ENCODE results near the gene PGS1. TPM values are rescaled to one million over a fixed set of nuclear protein-coding genes. Genes with fewer than 3 reads are reported as not detected.

PGS1 gene
- total RNA-seq, 4 donors from 2014 or later = 24.1 to 53.0 (median 38.8) TPM

- WGBS, 2 donors (ENCODE audit: low coverage in 1 of 2) = 0 to 60% methylated on average over 1 to 7 of the region's 25 CpGs
- no peak for ATAC-seq
- Histone ChIP-seq H3K4me3 (peak overlapping the region; percentile 49 to 57), H3K27me3 (no peaks in the 10 kb centered on the region), H3K27ac (peak overlapping the region; percentile 2 to 96 (median 90)), H3K4me1 (peaks cover 10 to 75% (median 38%) of the 10 kb centered on the region in 3 donors), H3K36me3 (peaks cover 0 to 26% of the 10 kb centered on the region in 2 donors), H3K9me3 (no peaks in the 10 kb centered on the region)
- TF ChIP-seq POLR2AphosphoS5 (IDR thresholded peaks at IDR 0.05) (peak; percentile 34), POLR2A (IDR thresholded peaks at IDR 0.05) (no peak)
These were observed 20.5 kb upstream of the PGS1 start for GRCh38 chr17:78357672-78358537.

DNA sequence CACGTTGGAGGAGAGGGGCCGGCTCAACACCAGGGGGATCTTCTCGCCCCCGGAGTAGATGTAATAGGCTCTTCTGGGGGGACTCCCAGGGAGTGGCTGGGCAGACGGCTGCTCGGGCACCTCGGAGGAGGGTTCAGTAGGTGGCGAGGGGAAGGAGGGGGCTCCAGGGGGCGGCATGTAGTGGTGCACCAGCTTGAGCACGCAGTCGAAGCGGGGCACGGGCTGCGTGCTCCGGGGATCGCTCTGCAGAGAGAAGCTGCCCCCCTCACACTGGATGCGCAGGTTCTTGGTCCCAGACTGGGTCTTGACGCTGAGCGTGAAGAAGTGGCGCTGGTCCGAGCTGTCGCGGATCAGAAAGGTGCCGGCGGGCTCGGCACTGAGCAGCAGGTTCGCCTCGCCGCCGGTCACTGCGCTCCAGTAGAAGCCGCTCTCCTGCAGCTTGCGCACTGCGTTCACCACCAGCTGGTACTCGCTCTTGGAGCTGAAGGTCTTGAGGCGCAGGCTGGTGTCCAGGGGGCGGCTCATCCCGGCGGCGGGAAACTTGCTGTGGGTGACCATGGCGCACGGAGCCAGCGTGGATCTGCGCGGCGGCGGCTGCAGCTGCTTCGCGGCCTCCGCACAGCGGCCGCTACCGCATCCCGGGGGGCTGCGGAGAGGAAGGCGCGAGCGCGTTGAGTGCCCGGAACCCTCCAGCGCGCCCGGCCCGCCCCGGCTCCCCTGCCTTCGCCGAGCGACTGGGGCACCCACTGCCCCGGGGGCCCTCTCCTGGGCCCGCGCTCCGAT, 19.7 kb upstream of the PGS1 start:
- TF ChIP-seq POLR2A (IDR thresholded peaks at IDR 0.05) = peak in 1 of 2 donors; percentile 28
- no peak for TF ChIP-seq EP300 (IDR thresholded peaks at IDR 0.05)
- peak; percentile 47 for TF ChIP-seq POLR2AphosphoS5 (IDR thresholded peaks at IDR 0.05)
- no CpG with 5 or more reads among the region's 72 CpGs for WGBS, 2 donors (ENCODE audit: low coverage in 1 of 2)
- peaks cover 8 to 67% (median 33%) of the 10 kb centered on the region in 3 donors for H3K4me1 ChIP-seq
- no peak for ATAC-seq
- H3K27ac ChIP-seq = peak overlapping the region; percentile 86 to 96 (median 90)
- no peaks in the 10 kb centered on the region for H3K9me3 ChIP-seq
- H3K27me3 ChIP-seq = no peaks in the 10 kb centered on the region
- H3K4me3 ChIP-seq = peak overlapping the region; percentile 49 to 57
- H3K36me3 ChIP-seq = peaks cover 0 to 26% of the 10 kb centered on the region in 2 donors

GRCh38 chr17:78359321-78359996, 19.0 kb upstream of the PGS1 start:
- Histone ChIP-seq H3K36me3 (peaks cover 0 to 26% of the 10 kb centered on the region in 2 donors), H3K4me3 (peak overlapping the region; percentile 49 to 57), H3K4me1 (peaks cover 8 to 59% (median 29%) of the 10 kb centered on the region in 3 donors), H3K27ac (peak overlapping the region; percentile 86 to 96 (median 90)), H3K9me3 (no peaks in the 10 kb centered on the region), H3K27me3 (no peaks in the 10 kb centered on the region)
- ATAC-seq = peak; percentile 4
- WGBS, 2 donors (ENCODE audit: low coverage in 1 of 2) = 10% methylated on average over 2 of the region's 70 CpGs; no CpG with 5 or more reads in 1 of the 2 donors
- no peak for TF ChIP-seq EP300 (IDR thresholded peaks at IDR 0.05)
- no peak for TF ChIP-seq POLR2A (IDR thresholded peaks at IDR 0.05)
- TF ChIP-seq, protein P1, sequence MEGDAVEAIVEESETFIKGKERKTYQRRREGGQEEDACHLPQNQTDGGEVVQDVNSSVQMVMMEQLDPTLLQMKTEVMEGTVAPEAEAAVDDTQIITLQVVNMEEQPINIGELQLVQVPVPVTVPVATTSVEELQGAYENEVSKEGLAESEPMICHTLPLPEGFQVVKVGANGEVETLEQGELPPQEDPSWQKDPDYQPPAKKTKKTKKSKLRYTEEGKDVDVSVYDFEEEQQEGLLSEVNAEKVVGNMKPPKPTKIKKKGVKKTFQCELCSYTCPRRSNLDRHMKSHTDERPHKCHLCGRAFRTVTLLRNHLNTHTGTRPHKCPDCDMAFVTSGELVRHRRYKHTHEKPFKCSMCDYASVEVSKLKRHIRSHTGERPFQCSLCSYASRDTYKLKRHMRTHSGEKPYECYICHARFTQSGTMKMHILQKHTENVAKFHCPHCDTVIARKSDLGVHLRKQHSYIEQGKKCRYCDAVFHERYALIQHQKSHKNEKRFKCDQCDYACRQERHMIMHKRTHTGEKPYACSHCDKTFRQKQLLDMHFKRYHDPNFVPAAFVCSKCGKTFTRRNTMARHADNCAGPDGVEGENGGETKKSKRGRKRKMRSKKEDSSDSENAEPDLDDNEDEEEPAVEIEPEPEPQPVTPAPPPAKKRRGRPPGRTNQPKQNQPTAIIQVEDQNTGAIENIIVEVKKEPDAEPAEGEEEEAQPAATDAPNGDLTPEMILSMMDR (IDR thresholded peaks at IDR 0.05) = peak in 1 of 4 experiments; percentile 44
- peak; percentile 82 for TF ChIP-seq POLR2AphosphoS5 (IDR thresholded peaks at IDR 0.05)

- peaks cover 0 to 26% of the 10 kb centered on the region in 2 donors for H3K36me3 ChIP-seq
- TF ChIP-seq, protein P1 (IDR thresholded peaks at IDR 0.05) = peak in 1 of 4 experiments; percentile 16
- TF ChIP-seq POLR2AphosphoS5 (IDR thresholded peaks at IDR 0.05) (peak; percentile 98), POLR2A (IDR thresholded peaks at IDR 0.05) (peak; percentile 97 to 100), EP300 (IDR thresholded peaks at IDR 0.05) (no peak)
- H3K27me3 ChIP-seq = no peaks in the 10 kb centered on the region
- H3K27ac ChIP-seq = peak within 1 kb of the TSS; percentile 87 to 96 (median 92)
- peak within 1 kb of the TSS; percentile 49 to 57 for H3K4me3 ChIP-seq
- H3K4me1 ChIP-seq = peaks cover 8 to 54% (median 29%) of the 10 kb centered on the region in 3 donors
- peak; percentile 88 for ATAC-seq
- no peaks in the 10 kb centered on the region for H3K9me3 ChIP-seq
- WGBS, 2 donors (ENCODE audit: low coverage in 1 of 2) = no CpG with 5 or more reads among the region's 59 CpGs
These were observed 18.5 kb upstream of the PGS1 start, which contains the start of gene SOCS3 for GRCh38 chr17:78359997-78360370. SOCS3 (minus strand) TSS chr17:78360077; CDS start chr17:78359095, 982 bp downstream.

DNA sequence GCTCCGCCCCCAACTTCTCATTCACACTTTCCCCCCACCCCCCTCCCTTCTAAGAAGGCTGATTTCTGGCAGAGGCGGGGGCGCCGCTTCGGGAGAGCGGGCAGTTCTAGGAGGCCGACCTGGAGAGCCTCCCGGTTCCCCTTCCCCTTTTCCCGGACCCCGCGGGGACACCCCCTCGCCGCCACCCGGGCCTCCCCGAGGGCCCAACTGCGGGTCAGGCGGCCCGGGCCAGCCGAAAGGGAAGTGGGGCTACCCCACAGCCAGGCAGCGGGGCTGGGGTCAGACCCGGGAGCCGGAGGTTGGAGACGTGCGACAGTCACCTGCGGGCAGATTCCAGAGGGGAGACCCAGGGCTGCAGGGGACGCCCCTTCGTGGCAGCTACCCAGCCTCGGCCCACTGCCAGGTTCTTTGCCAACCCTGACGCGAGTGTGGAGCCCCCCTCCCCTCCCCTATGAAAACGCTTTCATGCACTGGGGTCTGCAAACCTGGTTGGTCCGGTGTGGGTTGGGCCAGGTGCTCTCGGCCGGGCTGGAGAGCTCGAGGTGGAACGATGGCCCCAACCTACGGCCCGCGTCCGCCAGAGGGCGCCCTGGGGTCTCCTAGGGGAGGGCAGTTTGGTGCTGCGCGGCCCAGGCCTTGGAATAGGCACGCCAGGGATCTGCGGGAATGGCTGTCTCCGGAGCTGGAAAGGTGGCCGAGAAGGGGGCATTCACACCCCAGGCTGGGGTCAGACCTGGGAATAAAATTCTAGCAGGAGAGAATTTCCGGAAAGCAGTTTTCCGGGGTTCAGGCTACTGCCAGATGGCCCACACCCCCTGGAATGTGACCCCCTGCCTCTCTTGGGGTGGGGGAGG, 17.9 kb upstream of the PGS1 start:
- no CpG with 5 or more reads among the region's 49 CpGs for WGBS, 2 donors (ENCODE audit: low coverage in 1 of 2)
- peaks cover 0 to 26% of the 10 kb centered on the region in 2 donors for H3K36me3 ChIP-seq
- no peaks in the 10 kb centered on the region for H3K27me3 ChIP-seq
- TF ChIP-seq POLR2AphosphoS5 (IDR thresholded peaks at IDR 0.05) (peak; percentile 63), EP300 (IDR thresholded peaks at IDR 0.05) (no peak), POLR2A (IDR thresholded peaks at IDR 0.05) (no peak)
- TF ChIP-seq, protein P1 (IDR thresholded peaks at IDR 0.05) = peak in 3 of 4 experiments; percentile 94 to 98 (median 96)
- peak; percentile 71 for ATAC-seq
- H3K9me3 ChIP-seq = no peaks in the 10 kb centered on the region
- H3K27ac ChIP-seq = peak overlapping the region; percentile 87 to 96 (median 92)
- H3K4me3 ChIP-seq = peak overlapping the region; percentile 49 to 57
- H3K4me1 ChIP-seq = peaks cover 8 to 54% (median 33%) of the 10 kb centered on the region in 3 donors
